Measurements from ENCODE around the gene LRRC23.

DNA sequence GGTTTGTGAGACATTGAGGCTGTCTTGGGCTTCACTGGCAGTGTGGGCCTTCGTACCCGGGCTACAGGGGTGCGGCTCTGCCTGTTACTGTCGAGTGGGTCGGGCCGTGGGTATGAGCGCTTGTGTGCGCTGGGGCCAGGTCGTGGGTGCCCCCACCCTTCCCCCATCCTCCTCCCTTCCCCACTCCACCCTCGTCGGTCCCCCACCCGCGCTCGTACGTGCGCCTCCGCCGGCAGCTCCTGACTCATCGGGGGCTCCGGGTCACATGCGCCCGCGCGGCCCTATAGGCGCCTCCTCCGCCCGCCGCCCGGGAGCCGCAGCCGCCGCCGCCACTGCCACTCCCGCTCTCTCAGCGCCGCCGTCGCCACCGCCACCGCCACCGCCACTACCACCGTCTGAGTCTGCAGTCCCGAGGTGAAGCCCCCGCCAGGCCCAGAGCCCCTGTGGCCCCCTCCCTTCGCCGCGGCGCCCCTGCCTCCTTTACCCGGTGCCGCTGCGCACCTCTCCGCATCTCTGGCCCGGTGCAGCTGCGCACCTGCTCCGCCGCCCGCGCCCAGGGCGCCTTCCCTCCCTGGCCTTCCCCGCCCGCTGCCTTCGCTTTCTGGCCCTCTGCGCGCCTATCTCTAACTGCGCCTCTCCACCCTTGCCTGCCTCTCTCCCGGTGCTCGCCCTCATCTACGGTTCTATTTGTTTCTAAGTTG, 9.8 kb downstream of the LRRC23 start, which contains the start of gene ENO2:
- TF ChIP-seq, protein P1, sequence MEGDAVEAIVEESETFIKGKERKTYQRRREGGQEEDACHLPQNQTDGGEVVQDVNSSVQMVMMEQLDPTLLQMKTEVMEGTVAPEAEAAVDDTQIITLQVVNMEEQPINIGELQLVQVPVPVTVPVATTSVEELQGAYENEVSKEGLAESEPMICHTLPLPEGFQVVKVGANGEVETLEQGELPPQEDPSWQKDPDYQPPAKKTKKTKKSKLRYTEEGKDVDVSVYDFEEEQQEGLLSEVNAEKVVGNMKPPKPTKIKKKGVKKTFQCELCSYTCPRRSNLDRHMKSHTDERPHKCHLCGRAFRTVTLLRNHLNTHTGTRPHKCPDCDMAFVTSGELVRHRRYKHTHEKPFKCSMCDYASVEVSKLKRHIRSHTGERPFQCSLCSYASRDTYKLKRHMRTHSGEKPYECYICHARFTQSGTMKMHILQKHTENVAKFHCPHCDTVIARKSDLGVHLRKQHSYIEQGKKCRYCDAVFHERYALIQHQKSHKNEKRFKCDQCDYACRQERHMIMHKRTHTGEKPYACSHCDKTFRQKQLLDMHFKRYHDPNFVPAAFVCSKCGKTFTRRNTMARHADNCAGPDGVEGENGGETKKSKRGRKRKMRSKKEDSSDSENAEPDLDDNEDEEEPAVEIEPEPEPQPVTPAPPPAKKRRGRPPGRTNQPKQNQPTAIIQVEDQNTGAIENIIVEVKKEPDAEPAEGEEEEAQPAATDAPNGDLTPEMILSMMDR (IDR thresholded peaks at IDR 0.05), result no peak
- no peak for TF ChIP-seq EZH2 (IDR thresholded peaks at IDR 0.05; ENCODE audit: borderline replicate concordance, insufficient read depth, low read depth, low read length, poor library complexity, severe bottlenecking)

All from B cell (primary cell).